HUDEP-2 (cell line): ENCODE measurements around the gene CDH4.
"Not testable (repeated sequence)": the region's sequence is repeated elsewhere in the genome, so short reads cannot be mapped to it uniquely, and the experiment has no call there.

Experiments
- DNase-seq, 76 experiments: peaks; one replicate each; lab custom pipeline; 2025; ENCODE audit not compliant: unreplicated experiment in 76 of 76; lab: John Stamatoyannopoulos, UW

The CDH4 gene

DNA sequence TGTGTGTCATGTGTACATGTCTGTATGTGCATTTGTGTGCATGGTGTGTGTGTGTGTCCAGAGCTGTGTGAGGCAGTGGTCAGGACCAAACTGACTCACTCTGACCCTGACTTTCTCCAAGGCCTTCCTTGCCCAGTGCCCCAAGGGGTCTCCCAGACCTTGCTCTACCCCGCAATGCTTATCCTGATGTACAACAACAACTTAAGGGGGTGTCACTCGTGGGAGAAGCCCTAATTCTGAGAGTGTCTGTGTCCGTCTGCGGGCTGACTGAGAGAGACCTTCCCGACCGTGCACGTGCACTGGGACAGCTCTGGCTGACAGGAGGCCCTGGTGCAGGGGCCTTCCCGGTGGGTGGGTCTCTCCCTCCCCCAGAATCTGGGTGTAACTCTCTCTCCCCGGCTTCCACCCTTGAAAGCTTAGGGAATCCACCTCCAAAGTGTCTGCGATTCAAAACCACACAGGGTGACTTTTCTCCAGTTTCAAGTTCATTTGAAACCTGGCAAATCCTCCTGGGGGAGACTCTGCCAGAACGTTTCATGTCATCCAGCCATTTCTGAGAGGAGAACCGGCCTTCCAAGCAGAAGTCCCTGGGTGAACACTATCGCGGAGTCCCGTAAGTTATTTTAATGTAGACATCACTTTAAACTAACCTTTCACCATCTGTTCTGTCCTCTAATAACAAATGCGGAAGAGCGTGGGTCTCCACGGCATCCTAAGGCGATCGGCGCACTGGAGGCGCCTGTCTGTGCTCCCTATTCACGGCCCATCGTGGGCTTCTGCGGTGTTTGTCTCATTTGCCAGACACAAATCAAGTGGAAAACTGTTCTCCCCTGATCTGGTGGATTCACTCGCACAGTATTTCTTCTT lies 588.1 kb downstream of the CDH4 start:
- no peak for DNase-seq

DNA sequence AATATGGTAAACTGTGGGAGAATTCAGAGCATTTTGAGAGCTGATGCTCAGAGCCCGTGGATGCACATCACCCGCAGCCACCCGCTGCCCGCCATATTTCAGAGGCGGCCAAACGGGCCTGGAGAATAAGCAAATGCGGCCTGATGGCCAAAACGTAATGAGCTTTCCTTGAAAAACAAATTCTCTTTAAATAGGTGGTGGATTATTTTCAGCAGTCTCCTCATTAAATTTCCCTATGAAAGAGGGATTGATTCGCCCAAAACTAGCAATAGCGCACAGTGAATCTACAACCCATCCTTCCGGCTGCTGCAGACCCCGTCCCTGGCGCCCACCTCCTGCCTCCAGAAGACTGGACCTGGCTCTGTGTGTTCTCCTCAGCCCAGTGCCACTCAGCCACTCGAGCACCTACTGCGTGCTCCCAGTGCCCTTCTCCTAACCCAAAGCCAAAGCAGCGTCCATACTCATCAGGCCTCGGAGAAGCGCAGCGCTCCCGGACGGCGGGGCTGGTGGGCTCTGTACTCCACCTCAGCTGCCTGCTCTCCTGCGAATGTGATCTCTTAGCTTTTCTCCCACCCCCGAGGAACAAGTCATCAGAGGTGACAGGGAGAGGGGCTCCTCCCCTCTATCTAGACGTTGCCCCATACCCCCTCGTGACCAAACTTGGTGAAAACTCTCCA lies 588.9 kb downstream of the CDH4 start:
- no peak for DNase-seq

DNA sequence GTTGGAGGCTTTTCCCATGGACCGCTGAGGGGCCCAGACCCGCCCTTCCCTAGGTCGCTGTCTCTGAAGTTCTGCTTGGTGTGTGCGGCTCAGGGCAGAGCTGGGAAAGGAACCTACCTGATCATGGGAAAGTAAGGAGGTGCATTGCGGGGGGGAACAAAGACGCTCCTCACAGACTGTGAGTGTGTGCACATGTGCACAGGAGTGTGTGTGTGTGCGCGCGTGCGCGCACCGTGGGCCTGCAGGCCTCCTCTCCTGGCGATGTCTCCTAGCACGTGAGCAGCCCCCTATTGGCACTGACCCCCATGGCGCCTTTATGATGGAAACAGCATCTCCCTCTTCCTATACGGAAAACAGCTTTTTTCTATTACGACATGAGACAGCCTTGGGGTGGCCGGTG lies 589.5 kb downstream of the CDH4 start:
- DNase-seq: no peak

DNA sequence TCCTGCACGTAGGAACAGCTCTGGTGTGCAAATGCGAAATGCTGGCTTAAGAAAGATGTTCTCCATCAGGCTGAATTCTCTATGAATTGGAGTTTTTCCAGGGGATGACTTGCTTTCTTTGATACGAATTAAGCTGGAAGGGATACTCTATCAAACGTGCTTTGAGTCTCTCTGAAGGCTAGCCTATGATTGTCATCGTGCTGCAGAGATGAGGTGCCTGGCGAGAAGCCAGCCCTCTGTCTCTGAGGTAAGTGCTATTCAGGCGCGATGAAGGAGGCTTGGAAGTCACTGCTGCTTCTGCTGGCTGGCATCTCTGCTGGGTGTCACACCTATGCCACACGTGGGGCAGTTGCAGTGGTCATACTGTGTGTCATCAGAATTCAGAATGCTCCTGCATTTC lies 589.9 kb downstream of the CDH4 start:
- no peak for DNase-seq

GRCh38 chr20:61844621-61845020 lies 592.6 kb downstream of the CDH4 start:
- no peak for DNase-seq

- no peak for DNase-seq
Measured at GRCh38 chr20:61845233-61845671, 593.2 kb downstream of the CDH4 start.

GRCh38 chr20:61846074-61846473 lies 594.0 kb downstream of the CDH4 start:
- no peak for DNase-seq

DNA sequence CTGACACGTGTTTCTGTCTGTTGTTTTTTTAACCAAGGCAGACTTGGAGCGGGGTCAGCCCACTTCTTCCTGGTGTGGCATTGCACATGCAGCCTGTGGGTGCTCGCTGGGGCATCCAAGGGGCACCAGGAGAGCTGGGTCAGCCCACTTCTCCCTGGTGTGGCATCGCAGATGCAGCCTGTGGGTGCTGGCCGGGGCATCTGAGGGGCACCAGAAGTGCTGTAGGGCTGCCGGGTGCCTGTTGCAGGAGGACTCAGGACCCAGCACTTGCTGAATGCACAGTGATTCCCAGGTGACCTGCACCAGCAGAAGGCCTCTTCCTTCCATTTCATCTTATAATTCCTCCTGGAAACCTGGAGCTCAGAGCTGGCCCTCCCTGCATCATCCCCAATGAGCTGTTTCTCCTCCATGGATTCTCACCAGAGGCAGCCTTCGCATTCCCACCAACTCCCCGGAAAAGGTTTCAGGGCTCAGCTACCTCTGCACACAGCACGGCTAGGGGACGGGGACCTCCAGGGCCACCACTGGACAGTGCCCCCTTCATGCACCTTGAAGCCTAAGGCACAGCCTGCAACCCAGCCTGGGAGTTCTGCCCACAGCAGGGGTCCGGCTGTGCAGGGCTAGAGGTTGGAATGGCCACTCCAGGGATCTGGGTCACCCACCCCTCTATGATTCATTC lies 594.8 kb downstream of the CDH4 start:
- DNase-seq: no peak

DNA sequence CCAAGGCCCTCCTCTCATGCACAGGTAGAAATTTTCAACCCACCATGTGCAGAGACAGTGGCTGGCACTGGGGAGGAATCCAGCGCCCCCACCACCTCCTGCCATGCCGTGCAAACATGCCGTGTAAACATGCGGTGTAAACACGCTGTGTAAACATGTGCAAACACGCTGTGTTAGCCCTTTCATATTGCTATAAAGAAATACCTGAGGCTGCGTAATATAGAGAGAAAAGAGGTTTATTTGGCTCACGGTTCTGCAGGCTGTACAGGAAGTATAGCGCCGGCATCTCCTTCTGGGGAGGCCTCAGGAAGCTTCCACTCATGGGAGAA lies 595.3 kb downstream of the CDH4 start:
- DNase-seq: no peak

DNA sequence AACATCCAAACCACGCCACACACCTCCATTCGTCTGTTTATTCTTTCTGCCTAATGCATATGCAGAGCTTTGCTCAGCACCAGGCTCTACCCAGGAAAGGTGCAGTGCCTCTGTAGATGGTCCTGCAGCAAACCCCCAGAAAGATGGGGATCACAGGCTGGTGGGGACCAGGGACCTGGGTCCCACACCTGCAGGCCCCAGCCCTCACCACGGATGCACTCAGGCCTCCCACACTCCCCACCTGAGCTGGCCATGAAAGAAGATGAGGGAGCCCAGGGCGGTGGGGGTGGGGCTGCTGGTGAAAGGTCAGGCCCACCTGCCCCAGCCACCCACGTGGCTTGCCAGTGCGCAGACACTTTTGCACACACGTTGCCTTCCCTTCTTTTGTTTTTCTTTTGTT lies 595.9 kb downstream of the CDH4 start:
- no peak for DNase-seq

DNA sequence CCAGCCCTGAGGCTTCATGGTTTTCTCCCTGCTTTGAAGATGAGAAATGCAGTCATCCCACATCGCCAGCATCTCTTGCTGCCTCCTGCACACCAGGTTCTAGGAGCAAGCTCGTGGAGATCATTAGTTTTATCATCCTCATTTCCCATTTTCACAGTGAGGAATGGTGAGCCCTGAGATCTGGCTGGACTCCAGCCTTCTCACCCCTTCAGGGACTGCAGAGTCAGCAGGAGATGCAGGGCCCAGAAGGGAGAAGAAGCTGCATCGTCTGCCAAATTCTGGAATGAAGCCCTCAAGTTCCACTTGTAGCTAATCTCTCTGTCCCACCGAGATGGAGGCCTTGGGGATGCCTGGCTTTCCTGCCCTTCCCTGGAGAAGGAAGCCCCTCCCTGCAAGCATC lies 596.8 kb downstream of the CDH4 start:
- DNase-seq: no peak

DNA sequence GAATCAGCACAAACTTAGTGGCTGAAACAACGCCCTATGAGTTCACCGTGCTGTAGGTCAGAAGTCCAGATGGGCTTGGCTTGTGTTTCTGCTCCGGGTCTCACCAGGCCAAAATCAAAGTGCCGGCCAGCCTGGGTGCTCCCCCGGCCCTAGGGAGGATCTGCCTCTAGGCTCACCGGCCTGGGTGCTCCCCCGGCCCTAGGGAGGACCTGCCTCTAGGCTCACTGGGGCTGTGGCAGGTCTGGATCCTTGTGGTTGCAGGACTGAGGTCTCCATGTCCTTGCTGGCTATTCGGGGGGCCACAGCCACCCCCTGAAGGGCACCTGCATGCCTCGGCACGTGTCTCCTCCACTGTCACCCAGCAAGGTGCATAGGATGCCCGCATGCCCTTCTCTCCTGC lies 597.3 kb downstream of the CDH4 start:
- DNase-seq: no peak

- no peak for DNase-seq
Measured at GRCh38 chr20:61849822-61850221, 597.8 kb downstream of the CDH4 start.

DNA sequence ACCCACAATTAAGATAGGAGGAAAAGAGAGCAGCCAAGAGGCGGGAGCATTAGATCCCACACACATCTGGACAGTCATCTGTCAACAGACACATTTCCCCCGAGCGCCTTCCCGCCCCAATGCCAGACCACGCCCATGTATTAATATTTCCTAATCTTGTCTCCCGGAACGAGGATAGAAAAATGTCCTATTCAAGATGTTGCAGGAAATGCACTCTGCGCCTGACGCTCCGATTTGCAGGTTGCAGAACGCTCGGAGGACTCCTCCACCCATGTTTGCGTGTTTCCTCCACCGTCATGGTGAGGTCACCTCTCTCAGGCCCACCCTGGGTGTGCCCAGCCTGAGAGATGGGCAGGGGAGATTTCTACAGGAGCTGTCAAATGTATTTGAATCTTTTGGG lies 598.4 kb downstream of the CDH4 start:
- no peak for DNase-seq

GRCh38 chr20:61850926-61851900 lies 599.2 kb downstream of the CDH4 start:
- no peak for DNase-seq

- no peak for DNase-seq
Measured at GRCh38 chr20:61852268-61853072, 600.4 kb downstream of the CDH4 start.

- DNase-seq: no peak
Measured at GRCh38 chr20:61853073-61854005, 601.3 kb downstream of the CDH4 start.

DNA sequence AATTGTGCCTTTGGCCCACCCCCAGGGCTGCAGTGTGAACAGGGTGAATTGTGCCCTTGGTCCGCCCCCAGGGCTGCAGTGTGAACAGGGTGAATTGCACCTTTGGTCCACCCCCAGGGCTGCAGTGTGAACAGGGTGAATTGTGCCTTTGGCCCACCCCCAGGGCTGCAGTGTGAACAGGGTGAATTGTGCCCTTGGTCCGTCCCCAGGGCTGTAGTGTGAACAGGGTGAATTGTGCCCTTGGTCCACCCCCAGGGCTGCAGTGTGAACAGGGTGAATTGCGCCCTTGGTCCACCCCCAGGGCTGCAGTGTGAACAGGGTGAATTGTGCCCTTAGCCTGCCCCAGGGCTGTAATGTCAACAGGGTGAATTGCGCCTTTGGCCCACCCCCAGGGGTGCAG lies 602.5 kb downstream of the CDH4 start:
- not testable (repeated sequence) for DNase-seq

- no peak for DNase-seq
Measured at GRCh38 chr20:61855286-61855685, 603.2 kb downstream of the CDH4 start.
